H9 (cell line): ENCODE data around the gene TRRAP. TPM values are rescaled to one million over a fixed set of nuclear protein-coding genes. Genes with fewer than 3 reads are reported as not detected.
A peak's percentile ranks its signal among the peaks of the same experiment; 100 is the strongest.

ENCODE experiments used
- DNase-seq: peaks from one replicate; pipeline ENCODE4 v3.0.0-alpha.2; 2017
- H2AFZ ChIP-seq: one replicate; pipeline ENCODE4 v1.6.1; 2013; ENCODE audit warnings: mild to moderate bottlenecking, low read length, control low read depth, moderate library complexity
- H2AK5ac ChIP-seq: 2 replicates; pipeline ENCODE4 v1.6.1; 2013; ENCODE audit warnings: low read length, control low read depth, mixed read lengths; ENCODE audit not compliant: insufficient read length
- H2BK120ac ChIP-seq: one replicate; pipeline ENCODE4 v1.6.1; 2013; ENCODE audit warnings: low read depth, mild to moderate bottlenecking, low read length, control low read depth, inconsistent platforms; ENCODE audit not compliant: poor library complexity, severe bottlenecking
- H2BK12ac ChIP-seq: 2 replicates; pipeline ENCODE4 v1.6.1; 2013; ENCODE audit warnings: low read length, control low read depth, mixed read lengths, low read depth; ENCODE audit not compliant: insufficient read length
- H2BK15ac ChIP-seq: 2 replicates; pipeline ENCODE4 v1.6.1; 2013; ENCODE audit warnings: low read depth, low read length, control low read depth
- H2BK20ac ChIP-seq: one replicate; pipeline ENCODE4 v1.6.1; 2013; ENCODE audit warnings: low read depth, mild to moderate bottlenecking, low read length, control low read depth, inconsistent platforms; ENCODE audit not compliant: poor library complexity, severe bottlenecking
- H2BK5ac ChIP-seq: 2 replicates; pipeline ENCODE4 v1.6.1; 2013; ENCODE audit warnings: low read length, control low read depth, mixed read lengths; ENCODE audit not compliant: insufficient read length
- H3K14ac ChIP-seq: 2 replicates; pipeline ENCODE4 v1.6.1; 2013; ENCODE audit warnings: low read length, control low read depth; ENCODE audit not compliant: insufficient read depth
- H3K18ac ChIP-seq: 2 replicates; pipeline ENCODE4 v1.6.1; 2013; ENCODE audit warnings: low read depth, mild to moderate bottlenecking, mixed read lengths, low read length, control low read depth; ENCODE audit not compliant: insufficient read length
- H3K23ac ChIP-seq: 2 replicates; pipeline ENCODE4 v1.6.1; 2013; ENCODE audit warnings: low read length, control low read depth, mixed read lengths, low read depth; ENCODE audit not compliant: insufficient read length
- H3K23me2 ChIP-seq: 2 replicates; pipeline ENCODE4 v1.6.1; 2013; ENCODE audit warnings: low read depth, mild to moderate bottlenecking, mixed read lengths, low read length, control low read depth; ENCODE audit not compliant: insufficient read length, poor library complexity, severe bottlenecking
- H3K27ac ChIP-seq: 2 replicates; pipeline ENCODE4 v1.5.1; 2013; ENCODE audit warnings: low read length, control low read depth, mixed read lengths, low read depth; ENCODE audit not compliant: insufficient read length
- H3K27me3 ChIP-seq: 2 replicates; pipeline ENCODE4 v1.6.1; 2013; ENCODE audit warnings: low read length, control low read depth, inconsistent platforms; ENCODE audit not compliant: insufficient read depth
- H3K4ac ChIP-seq: 2 replicates; pipeline ENCODE4 v1.6.1; 2013; ENCODE audit warnings: low read depth, mild to moderate bottlenecking, control low read depth, inconsistent platforms, low read length, moderate library complexity
- H3K4me1 ChIP-seq: 2 replicates; pipeline ENCODE4 v1.6.1; 2013; ENCODE audit warnings: low read length, control low read depth, inconsistent platforms; ENCODE audit not compliant: insufficient read depth
- H3K4me2 ChIP-seq: 2 replicates; pipeline ENCODE4 v1.6.1; 2013; ENCODE audit warnings: low read length, control low read depth, mixed read lengths; ENCODE audit not compliant: insufficient read length, insufficient read depth
- H3K56ac ChIP-seq: 2 replicates; pipeline ENCODE4 v1.6.1; 2013; ENCODE audit warnings: low read depth, mild to moderate bottlenecking, mixed read lengths, low read length, control low read depth; ENCODE audit not compliant: insufficient read length
- H3K79me1 ChIP-seq: 2 replicates; pipeline ENCODE4 v1.6.1; 2013; ENCODE audit warnings: low read depth, mild to moderate bottlenecking, moderate library complexity, low read length, control low read depth, inconsistent platforms; ENCODE audit not compliant: insufficient read depth, poor library complexity, severe bottlenecking
- H3K79me2 ChIP-seq: 2 replicates; pipeline ENCODE4 v1.6.1; 2013; ENCODE audit warnings: low read length, control low read depth, inconsistent platforms; ENCODE audit not compliant: insufficient read depth
- H3K9ac ChIP-seq: 2 replicates; pipeline ENCODE4 v1.6.1; 2013; ENCODE audit warnings: low read length, control low read depth, mixed read lengths; ENCODE audit not compliant: insufficient read length; ENCODE audit errors: extremely low read depth
- H3K9me3 ChIP-seq: one replicate; pipeline ENCODE4 v1.6.1; 2013; ENCODE audit warnings: low read depth, low read length, inconsistent platforms; ENCODE audit not compliant: control insufficient read depth
- H3T11ph ChIP-seq: one replicate; pipeline ENCODE4 v1.6.1; 2013; ENCODE audit warnings: mild to moderate bottlenecking, low read length, control low read depth, inconsistent platforms
- H4K20me1 ChIP-seq: one replicate; pipeline ENCODE4 v1.6.1; 2013; ENCODE audit not compliant: control insufficient read depth, insufficient read length, insufficient read depth
- H4K5ac ChIP-seq: 2 replicates; pipeline ENCODE4 v1.6.1; 2013; ENCODE audit warnings: low read depth, mild to moderate bottlenecking, mixed read lengths, low read length, control low read depth; ENCODE audit not compliant: insufficient read length
- H4K8ac ChIP-seq: replicated peaks from 2 replicates; pipeline ENCODE4 v1.6.1; 2013; ENCODE audit warnings: low read length, control low read depth, mixed read lengths, low read depth; ENCODE audit not compliant: insufficient read length
- H4K91ac ChIP-seq: 2 replicates; pipeline ENCODE4 v1.6.1; 2013; ENCODE audit warnings: low read depth, mild to moderate bottlenecking, moderate library complexity, mixed read lengths, low read length, control low read depth; ENCODE audit not compliant: insufficient read length
- H3K27ac Mint-ChIP-seq, 3 experiments: 2 replicates in 2 of 3; 3 replicates in 1 of 3; pipeline ENCODE4 v1.8.0; 2020 to 2021; ENCODE audit warnings: mixed read lengths in 3 of 3, mild to moderate bottlenecking in 1 of 3, moderate library complexity in 1 of 3
- H3K27me3 Mint-ChIP-seq: 2 replicates; pipeline ENCODE4 v1.8.0; 2021; ENCODE audit warnings: low read depth, mild to moderate bottlenecking, moderate library complexity, mixed read lengths
- H3K36me3 Mint-ChIP-seq, 3 experiments: 2 replicates in 2 of 3; 3 replicates in 1 of 3; pipeline ENCODE4 v1.8.0; 2020 to 2021; ENCODE audit warnings: low read depth in 3 of 3, mixed read lengths in 3 of 3; ENCODE audit not compliant: insufficient read depth in 1 of 3
- H3K4me1 Mint-ChIP-seq, 2 experiments: 2 replicates each; pipeline ENCODE4 v1.8.0; 2020; ENCODE audit warnings: mixed read lengths in 2 of 2
- H3K4me3 Mint-ChIP-seq, 2 experiments: 2 replicates in 1 of 2; 3 replicates in 1 of 2; pipeline ENCODE4 v1.8.0; 2020 to 2021; ENCODE audit warnings: mild to moderate bottlenecking in 2 of 2, mixed read lengths in 2 of 2, moderate library complexity in 1 of 2
- H3K9me3 Mint-ChIP-seq, 2 experiments: 2 replicates in 1 of 2; 3 replicates in 1 of 2; pipeline ENCODE4 v1.8.0; 2020; ENCODE audit warnings: mild to moderate bottlenecking in 2 of 2, mixed read lengths in 2 of 2, moderate library complexity in 1 of 2
- WGBS: extraction: QIAGEN DNeasy Blood & Tissue Kit; methylation state at CpG from one replicate; pipeline ENCODE4 v1.1.7; 2013; ENCODE audit warnings: missing lambda C conversion rate, low lambda C conversion rate, mixed read lengths; ENCODE audit not compliant: insufficient read length; ENCODE audit errors: extremely low coverage; 5-methylcytosine and 5-hydroxymethylcytosine counted together
- total RNA-seq: library from RNA; stranded (reverse); gene quantifications from 2 replicates; pipeline ENCODE4 v1.2.1, GENCODE V29; 2021
- TF ChIP-seq, protein P1 (sequence below): fragments of 200-600 bp; sonication (generic); conservative IDR thresholded peaks from 3 replicates; pipeline ENCODE4 v1.8.0; 2021; ENCODE audit warnings: antibody characterized with exemption, mild to moderate bottlenecking

TRRAP gene
- total RNA-seq, 1 experiment from 2014 or later = 58.6 TPM

DNA sequence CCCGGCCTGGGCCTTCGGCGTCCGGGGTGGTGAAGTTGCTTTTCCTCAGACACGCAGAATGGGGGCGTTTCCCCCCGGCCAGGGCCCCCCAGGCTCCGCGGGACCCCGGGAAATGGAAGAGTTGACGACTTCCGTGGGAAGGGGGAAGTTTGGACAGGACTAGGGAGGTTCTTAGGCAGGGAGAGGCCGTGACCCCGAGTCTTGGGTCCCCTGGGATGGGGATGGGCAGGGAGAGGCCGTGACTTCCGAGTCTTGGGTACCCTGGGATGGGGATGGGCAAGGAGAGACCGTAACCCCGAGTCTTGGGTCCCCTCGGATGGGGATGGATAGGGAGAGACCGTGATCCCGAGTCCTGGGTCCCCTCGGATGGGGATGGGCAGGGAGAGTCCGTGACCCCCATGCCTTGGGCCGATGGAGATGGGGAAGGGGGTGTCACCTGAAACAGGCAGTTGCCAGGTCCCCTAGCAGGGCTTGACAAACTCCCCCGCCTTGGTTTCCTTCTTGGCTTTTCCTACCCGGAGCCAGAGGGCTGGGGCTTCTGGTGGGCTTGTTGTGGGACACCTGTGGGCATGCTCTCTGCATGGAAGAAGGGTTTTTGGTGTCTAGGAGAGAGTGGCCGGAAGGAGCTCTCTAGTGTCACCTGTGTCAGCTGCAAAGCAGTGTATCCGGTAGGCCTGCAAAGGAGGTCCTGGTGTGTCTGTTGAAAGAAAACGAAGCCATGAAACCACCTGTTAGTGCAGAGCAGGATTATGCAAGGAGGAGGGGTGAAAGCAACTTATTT, 1.1 kb downstream of the TRRAP start:
- H3K23ac ChIP-seq = no peak overlapping the region
- no peaks in the 10 kb centered on the region for H3K9me3 ChIP-seq
- no peak overlapping the region for H2BK20ac ChIP-seq
- H2AFZ ChIP-seq = no peak overlapping the region
- H3K4me2 ChIP-seq = peak overlapping the region; percentile 73
- H2BK5ac ChIP-seq = no peak overlapping the region
- TF ChIP-seq, protein P1, sequence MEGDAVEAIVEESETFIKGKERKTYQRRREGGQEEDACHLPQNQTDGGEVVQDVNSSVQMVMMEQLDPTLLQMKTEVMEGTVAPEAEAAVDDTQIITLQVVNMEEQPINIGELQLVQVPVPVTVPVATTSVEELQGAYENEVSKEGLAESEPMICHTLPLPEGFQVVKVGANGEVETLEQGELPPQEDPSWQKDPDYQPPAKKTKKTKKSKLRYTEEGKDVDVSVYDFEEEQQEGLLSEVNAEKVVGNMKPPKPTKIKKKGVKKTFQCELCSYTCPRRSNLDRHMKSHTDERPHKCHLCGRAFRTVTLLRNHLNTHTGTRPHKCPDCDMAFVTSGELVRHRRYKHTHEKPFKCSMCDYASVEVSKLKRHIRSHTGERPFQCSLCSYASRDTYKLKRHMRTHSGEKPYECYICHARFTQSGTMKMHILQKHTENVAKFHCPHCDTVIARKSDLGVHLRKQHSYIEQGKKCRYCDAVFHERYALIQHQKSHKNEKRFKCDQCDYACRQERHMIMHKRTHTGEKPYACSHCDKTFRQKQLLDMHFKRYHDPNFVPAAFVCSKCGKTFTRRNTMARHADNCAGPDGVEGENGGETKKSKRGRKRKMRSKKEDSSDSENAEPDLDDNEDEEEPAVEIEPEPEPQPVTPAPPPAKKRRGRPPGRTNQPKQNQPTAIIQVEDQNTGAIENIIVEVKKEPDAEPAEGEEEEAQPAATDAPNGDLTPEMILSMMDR = peak; percentile 25
- no CpG with 5 or more reads among the region's 29 CpGs for WGBS
- no peak overlapping the region for H3K56ac ChIP-seq
- no peak overlapping the region for H2AK5ac ChIP-seq
- no peaks in the 10 kb centered on the region for H3K4me1 ChIP-seq
- Mint-ChIP-seq H3K36me3 (peaks cover 16 to 40% (median 39%) of the 10 kb centered on the region in 3 experiments; a peak in 6 of 7 replicates), H3K27me3 (peaks cover 6% of the 10 kb centered on the region), H3K9me3 (no peaks in the 10 kb centered on the region), H3K27ac (peak overlapping the region in 2 of 3 experiments; percentile 75 to 95; a peak in 3 of 7 replicates), H3K4me3 (peak overlapping the region; percentile 86 to 93), H3K4me1 (peaks cover 14 to 15% of the 10 kb centered on the region in 2 experiments)
- peaks cover 7% of the 10 kb centered on the region for H3K79me1 ChIP-seq
- no peak overlapping the region for H4K5ac ChIP-seq
- no peak overlapping the region for H4K8ac ChIP-seq
- no peaks in the 10 kb centered on the region for H4K20me1 ChIP-seq
- H3K4ac ChIP-seq = no peak overlapping the region
- H3K79me2 ChIP-seq = peaks cover 9% of the 10 kb centered on the region
- no peak overlapping the region for H3K27ac ChIP-seq
- H2BK12ac ChIP-seq = no peak overlapping the region
- no peak overlapping the region for H3K18ac ChIP-seq
- peak overlapping the region; percentile 75 for H3K9ac ChIP-seq
- H3K27me3 ChIP-seq = no peaks in the 10 kb centered on the region
- no peak overlapping the region for H2BK15ac ChIP-seq
- peak overlapping the region; percentile 38 for H3K14ac ChIP-seq
- no peak overlapping the region for H3T11ph ChIP-seq
- H4K91ac ChIP-seq = no peak overlapping the region
- H2BK120ac ChIP-seq = no peak overlapping the region
- DNase-seq = peak; percentile 49
- H3K23me2 ChIP-seq = peaks cover 7% of the 10 kb centered on the region
